Measurements from ENCODE around the gene ASGR2.

GRCh38 chr17:7113273-7114071, 1.1 kb downstream of the ASGR2 start:
- no peak for TF ChIP-seq CTCF (IDR thresholded peaks at IDR 0.05; ENCODE audit: poor library complexity, severe bottlenecking)
- TF ChIP-seq REST (IDR thresholded peaks at IDR 0.05; ENCODE audit: borderline replicate concordance): no peak
- TF ChIP-seq POLR2AphosphoS5 (IDR thresholded peaks at IDR 0.05): no peak
- no peak for TF ChIP-seq EP300 (conservative IDR thresholded peaks at IDR 0.05; ENCODE audit: poor library complexity, severe bottlenecking)
- TF ChIP-seq EZH2 (IDR thresholded peaks at IDR 0.05; ENCODE audit: borderline replicate concordance, insufficient read depth, low read length, poor library complexity, severe bottlenecking): no peak
- no peak for TF ChIP-seq RAD21 (conservative IDR thresholded peaks at IDR 0.05)
